Left lobe of liver (tissue), 2 donors: Measurements from ENCODE around the gene KRTAP16-1. TPM values are rescaled to one million over a fixed set of nuclear protein-coding genes. Genes with fewer than 3 reads are reported as not detected.

Experiments
- ATAC-seq: fragments of 200-7000 bp; cut with Tn5 transposase; one replicate; pipeline ENCODE4 v1.9.1; 2020; ENCODE audit warnings: mild to moderate bottlenecking, moderate library complexity
- DNase-seq: peaks from one replicate; pipeline ENCODE4 v3.0.0-alpha.2; 2020; ENCODE audit warnings: low spot score
- total RNA-seq: library from RNA; stranded (reverse); gene quantifications from one replicate; pipeline ENCODE4 v1.2.1, GENCODE V29; 2021
- donor health status: DM: no; HTN: no; CAD: no; lungs with moderate emphysema.
- donor health status: DM: no; HTN: yes; CAD: no.

The KRTAP16-1 gene
- total RNA-seq, 1 donor from 2014 or later = not detected

DNA sequence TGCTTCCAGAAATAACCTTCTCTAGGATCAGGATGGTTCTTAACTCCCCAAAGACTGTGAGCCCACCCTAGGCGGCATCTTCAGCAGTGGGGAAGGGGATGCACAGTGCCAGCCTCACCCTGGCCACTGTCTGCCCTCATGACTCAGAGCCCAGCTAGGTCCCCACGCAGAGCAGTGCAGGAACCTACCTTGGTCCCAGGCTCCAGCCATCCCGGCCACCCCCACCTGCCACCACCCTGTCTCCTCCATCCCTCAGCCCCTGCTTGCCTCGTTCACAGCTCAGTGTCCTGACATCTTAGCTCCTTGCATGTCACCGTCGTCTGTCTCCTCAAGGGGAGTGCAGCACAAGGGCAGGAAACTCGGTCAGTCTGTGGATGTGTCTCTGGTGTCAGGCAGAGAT lies 22.5 kb upstream of the KRTAP16-1 start:
- ATAC-seq = no peak
- no peak for DNase-seq

DNA sequence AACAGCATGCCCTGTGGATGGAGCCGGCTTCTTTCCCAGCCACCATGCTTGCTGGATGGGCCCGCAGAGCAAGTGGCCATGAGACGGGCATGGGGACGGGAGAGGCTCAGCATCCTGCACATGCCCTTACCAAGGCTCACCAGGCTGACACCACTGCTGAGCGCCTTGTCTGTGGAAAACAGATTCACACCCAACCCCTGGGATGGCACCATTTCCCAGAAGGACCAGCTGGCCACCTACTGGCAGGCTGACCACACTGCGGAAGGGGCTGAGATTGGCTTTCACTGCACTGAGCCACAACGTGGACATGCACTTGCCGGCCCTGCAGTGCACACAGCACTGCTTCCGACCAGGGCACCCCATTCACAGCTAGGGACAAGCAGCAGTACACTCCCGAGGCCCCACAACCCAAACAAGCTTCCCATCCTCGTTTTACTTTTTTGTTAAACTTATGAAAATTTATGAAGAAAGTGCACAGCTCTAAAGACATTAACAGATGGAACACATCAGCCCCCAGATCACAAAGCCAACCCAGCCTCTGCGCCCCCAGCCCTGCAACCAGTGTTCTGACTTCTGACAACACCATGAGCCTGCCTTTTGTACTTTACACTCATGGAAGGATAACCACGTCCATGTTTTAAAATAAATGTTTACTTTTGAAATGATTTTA lies 20.3 kb upstream of the KRTAP16-1 start:
- ATAC-seq (peak; percentile 79), DNase-seq (no peak)

DNA sequence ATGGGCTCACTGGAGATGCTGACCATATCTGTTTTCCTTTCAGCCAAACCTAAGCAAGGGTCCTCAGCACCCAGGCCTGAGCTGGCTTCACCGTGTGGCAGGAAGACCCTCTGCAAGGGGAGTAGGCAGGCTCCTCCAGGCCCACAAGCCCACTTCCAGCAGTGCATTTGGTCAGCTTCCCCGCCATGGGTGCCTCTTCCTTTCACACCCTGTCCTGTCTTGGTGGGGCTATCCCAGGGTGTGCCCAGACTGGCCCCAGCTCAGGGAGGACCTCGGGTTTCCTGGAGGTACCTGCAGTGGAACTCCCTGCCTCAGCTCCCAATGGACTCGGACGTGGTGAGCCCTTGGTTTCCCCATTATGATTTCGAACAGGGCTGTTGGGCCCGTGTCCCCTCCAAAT lies 19.1 kb upstream of the KRTAP16-1 start:
- ATAC-seq (no peak), DNase-seq (no peak)

DNA sequence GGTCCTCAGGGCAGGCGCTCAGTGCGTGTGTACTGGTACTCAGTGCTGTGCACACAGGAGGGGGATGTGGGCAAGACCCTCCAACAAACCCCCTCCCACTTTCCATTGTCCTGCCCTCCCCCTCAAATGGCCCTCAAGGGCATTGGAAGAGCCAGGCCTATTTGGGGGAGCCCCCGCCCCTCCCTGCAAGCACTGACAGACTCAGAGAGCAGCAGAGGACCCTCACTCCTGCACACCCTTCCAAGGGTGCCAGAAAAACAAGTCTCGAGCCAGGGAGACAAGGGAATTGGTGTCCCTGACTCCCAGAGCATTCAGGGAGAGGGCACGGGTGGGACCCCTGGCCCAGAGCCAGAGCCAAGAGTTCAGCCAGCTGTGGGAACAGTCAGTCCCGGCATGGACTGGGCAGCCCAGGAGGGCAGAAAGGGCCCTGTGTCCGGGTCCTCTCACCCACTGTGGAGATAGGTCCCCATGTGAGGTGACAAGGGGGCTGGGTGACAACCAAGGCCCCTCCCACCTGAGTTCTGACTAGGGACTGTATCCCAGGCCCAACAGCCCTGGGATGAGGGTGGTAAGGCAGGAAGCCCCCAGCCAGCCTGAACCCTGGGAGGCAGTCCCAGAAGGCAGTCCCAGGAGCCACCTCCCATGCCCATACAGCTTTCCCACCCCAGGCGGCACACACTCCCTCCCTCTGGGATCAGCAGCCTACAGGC lies 18.5 kb upstream of the KRTAP16-1 start:
- ATAC-seq (no peak), DNase-seq (no peak)

DNA sequence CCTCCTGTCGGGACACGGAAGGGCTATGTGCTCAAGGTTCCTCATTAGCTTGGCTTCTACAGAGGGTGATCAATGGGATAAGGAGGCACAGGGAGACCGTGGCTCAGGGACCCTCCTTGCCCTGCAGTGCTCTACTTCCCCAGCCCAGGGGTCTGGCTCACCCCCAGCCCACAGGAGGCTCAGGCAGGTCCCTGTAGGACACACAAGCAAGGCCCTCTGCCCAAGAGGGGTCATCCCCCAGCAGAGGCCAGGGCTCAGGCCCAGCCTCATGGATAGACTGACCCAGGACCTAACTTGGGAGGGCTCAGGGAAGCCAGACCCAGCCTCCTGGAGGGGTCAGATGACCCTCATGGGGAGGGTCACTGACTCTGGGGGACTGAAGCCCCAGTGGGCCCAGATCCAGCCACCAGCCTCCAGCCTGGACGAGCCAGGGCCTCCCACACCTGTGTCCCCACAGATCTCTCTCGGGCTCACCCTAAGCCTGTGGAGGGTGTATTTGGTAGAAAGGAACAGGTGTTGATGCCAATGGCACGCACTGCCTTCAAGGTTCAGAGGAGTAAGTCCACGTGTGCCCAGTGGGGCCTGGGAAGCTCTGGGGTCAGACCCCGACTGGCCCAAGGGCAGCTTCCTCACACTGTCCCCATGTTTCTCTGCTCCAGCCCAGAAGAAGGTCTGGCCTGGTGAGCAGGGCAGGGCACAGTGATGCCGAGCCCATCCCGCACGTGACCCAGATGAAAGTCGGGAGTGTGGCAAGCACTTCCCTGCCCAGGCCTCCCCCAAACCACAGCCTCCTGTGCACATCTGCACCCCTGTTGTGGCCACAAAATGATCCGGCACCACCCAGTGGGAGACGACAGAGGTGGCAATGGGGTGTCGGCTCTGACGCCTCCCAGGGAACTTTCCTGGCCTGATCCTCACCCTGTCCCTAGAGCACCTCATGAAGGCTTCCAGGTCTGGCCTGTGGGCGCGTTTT lies 17.4 kb upstream of the KRTAP16-1 start:
- DNase-seq (no peak), ATAC-seq (no peak)

DNA sequence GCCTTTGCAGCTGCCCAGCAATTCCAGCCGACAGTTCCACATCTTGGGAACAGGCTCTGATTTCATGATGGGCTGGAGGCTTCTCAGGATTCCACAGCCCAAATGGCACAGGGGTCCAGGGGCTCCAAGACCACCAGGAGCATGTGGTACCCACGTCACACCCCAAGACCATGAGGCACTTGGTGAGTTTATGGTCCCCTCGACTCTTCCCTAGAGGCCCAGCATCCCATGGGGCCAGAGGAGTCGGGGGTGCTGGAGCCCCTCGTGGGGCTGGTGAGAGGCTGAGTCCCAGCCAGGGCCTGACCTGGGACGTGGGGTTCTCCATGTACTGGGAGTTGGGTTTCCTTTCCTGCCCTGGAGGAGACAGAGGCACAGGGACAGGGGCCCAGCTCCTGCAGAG lies 16.5 kb upstream of the KRTAP16-1 start:
- no peak for DNase-seq
- no peak for ATAC-seq

DNA sequence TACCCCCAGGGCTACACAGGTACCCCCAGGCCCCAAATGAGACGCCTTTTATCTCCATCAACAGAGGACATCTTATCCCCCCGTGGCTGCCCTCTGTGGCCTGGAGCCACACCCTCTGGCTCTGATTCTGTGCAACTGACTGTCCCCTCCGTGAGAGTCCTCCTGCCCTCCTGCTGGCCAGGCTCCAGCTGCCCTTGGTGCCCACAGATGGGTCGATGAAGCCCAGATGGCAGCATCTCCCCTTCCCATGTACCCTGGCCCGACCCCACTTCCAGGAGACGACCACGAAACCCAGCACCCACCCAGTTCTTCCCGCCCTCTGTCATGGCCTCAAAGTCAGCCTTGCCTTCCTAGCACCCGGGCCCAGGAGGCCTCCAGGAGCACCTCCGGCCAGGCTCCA lies 16.0 kb upstream of the KRTAP16-1 start:
- DNase-seq (no peak), ATAC-seq (no peak)

DNA sequence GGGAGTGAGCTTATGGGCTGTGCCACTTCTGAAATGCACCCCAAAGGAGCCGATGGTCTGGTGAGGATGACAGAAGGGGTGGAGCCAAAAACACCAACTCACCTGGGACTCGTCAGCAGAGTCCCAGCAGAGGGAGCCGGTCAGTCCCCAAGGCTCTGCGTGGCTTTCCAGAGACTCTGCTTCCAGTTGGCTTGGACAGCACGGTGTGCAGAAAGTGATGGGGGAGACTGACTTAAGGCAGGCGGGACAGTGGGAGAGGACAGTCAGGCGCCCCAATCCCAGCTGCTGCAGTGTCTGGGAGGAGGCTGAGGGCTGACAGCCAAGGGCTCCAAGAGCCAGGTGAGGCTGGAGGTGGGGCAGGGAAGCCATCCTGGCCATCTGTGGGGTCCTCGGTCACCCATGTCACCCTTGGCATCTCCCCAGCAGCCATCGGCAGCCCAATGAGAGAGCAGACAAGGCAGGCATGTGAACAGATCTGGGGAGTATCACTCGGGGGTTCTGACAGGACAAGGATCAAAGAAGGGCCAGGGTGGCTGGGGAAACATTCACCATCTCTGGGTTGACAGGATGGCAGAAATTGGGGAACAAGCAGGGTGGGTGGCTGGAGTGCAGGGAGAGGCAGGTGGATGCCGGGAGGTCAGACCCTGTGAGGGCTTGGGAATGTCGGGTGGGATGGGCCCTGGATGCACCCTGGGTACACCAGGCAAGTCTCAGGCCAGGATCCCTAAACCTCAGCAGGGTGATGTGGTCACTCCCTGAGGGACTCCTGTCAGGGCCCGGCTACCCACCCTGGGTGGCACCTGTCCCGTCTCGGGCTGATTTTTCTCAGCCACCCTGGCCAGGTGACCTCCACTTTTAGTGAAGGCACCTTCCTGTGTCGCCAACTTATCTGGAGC lies 15.3 kb upstream of the KRTAP16-1 start:
- ATAC-seq = peak; percentile 56
- no peak for DNase-seq

DNA sequence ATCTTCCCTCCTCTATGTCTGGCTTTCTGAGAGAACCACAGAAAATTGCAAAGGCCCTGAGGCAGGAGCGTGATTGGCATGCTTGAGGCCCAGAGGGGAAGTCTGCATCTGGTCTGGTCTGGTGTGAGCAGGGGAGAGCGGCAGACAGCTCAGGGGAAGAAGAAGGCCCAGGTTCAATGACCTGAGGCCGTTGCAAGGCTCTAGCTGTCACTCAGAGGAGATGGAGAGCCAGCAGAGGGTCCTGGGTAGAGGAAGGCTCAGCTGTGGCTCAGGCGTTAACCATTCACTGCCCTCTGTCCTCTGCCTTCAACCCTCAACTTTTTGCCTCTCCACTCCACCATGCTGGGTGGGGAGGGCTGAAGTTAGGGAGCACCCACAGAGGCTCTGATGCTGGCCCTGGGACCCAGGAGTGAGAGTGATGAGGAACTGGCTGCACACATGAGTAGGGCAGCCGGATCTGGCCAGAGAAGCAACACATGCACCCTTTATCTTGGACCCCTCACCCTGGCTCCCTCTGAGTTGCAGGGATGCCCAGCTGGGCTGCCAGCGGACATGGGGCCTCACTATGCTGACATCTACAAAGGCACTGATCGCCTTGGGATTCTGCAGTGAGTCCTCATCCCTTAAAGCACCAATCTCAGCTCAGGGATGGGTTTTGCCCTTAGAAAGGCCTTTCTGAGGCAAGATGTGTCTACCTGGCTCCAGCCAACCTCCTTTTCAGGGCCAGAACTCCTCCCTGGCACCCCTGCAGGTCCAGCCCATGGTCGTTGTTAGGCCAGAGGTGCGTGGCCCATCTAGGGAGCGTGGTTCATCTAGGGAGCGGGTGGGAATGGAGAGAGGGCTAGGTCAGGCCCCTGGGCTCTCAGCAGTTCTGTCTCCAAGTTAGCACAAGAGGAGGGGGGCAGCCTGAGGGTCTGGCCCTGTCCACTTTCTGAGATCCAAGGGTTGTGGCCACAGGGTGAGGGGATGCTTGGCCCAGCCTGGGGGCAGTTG lies 14.1 kb upstream of the KRTAP16-1 start:
- no peak for ATAC-seq
- no peak for DNase-seq

DNA sequence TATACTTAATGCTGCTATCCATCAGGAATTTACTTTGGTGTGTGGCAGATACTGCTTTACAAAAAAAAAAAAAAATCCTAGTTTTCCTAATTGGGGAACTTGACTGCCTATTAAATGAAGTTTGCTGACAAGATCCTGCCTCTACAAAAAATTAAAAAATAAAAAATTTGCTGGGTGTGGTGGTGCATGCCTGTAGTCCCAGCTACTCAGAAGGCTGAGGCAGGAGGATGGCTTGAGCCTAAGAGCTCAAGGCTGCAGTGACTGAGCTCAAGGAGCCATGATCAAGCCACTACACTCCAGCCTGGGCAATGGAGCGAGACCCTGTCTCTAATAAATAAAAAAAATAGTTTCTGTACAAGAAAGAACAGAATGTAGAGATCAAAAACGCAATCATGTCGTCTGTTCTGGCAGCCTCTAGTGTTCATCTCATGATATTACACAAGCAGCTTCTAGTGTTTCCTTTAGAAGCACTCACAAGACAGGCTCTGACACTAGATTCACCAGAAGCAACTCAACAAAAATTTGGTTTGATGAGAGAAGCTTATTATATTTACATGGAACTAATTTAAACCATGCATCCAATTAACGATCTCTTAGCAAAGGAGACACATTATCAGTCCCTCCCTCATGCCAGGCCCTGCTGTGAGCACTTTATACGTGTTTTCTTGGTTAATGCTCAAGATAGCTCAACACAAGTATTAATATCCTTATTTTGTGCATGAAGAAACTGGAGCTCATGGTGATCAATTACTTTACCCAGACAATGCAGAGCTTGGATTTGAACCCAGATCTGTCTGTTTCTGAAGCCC lies 13.2 kb upstream of the KRTAP16-1 start:
- no peak for DNase-seq
- peak; percentile 81 for ATAC-seq

DNA sequence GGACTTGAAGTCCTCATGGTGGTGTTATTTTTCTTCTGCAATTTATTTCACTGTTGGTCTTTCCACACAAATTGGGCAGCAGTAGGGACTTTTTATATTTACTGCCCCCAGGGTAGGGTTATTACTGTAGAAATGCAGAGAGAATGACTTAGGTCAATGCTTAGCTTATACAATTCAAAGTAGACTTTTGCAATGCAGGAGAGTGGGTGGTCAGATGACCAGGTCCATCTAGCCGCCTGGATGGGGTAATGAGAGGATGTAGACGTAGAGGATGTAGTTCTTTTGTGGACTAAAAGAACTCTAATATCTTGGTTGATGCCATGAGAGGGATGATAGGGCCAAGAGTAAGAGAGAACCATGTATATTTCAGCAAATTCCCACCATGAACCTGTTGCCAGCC lies 9.1 kb upstream of the KRTAP16-1 start:
- ATAC-seq = no peak
- no peak for DNase-seq

DNA sequence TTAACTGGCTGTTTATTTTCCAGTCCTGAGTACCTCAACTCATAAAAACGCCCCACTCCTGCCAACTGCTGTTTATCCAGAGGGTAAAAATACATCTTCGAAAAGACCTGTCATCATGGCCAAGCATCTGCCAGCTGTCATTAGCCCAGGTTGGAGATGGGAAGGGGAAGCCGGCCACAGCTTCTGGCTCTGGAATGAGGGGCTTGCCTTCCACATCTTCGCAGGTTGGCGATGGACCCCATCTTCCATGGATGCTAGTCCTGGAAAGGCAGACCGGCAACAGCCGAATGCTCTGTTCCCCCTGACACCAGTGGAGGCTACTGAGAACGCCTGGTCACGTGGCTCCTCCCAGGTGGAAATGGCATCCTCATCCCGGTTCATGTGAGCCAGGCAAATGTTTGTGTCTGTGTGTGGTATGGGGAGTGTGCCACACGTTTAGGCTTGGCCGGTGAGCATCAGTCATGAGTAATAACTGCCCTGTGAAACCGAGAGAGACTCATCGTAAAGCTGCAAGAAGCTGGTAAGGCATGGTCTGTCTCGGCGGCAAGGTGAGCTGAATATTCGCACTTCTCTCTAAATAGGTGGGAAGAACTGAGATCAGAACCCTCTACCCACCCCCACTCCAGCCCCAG lies 6.8 kb upstream of the KRTAP16-1 start:
- DNase-seq (no peak), ATAC-seq (no peak)

DNA sequence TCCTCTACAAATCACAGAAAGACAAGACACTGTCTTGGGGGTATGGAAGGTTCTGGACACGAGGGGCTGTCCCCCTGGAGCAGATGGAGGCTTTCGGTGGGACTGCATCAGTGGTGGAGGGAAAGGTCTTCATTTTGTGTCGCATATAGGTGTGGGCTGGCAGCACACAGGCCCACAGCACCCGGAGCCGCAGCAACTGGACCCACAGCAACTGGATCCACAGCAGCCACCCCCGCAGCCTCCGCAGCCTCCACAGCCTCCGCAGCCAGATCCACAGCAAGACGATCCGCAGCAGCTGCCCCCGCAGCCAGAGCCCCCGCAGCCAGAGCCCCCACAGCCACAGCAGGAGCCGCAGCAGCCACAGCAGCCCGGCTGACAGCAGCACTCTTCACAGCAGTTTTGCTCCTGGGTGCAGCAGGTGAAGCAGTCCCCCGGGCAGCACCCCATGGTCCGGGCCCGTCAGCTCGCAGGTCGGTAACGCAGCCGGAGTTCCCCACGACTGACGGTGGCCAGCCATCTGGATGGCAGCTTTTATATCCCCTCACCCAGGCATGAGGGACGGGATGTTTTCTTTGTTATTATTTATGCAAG lies 6.2 kb upstream of the KRTAP16-1 start, which contains the start of gene KRTAP17-1:
KRTAP17-1 (minus strand) TSS at position 507 of the 591 bp plus-strand sequence; CDS start at position 447, 60 bp downstream.
- ATAC-seq = no peak
- DNase-seq = no peak

DNA sequence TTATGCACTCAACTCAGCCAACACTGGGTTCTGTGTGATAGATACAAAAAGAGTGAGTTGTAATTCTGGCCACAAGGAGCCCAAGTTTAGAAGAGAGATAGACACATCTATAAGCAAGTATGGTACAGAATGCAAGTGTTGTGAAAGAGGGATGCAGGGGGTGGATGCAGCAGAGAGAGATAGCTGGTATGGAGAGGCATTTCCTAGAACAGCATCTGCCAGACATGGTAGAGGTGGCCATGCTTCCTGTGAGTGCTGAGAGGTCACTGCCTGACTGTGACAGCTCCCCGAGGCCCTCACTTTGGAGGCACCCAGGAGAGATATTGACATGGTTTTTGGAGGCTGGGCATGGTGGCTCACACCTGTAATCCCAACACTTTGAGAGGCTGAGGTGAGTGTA lies 2.0 kb upstream of the KRTAP16-1 start:
- ATAC-seq (no peak), DNase-seq (no peak)

DNA sequence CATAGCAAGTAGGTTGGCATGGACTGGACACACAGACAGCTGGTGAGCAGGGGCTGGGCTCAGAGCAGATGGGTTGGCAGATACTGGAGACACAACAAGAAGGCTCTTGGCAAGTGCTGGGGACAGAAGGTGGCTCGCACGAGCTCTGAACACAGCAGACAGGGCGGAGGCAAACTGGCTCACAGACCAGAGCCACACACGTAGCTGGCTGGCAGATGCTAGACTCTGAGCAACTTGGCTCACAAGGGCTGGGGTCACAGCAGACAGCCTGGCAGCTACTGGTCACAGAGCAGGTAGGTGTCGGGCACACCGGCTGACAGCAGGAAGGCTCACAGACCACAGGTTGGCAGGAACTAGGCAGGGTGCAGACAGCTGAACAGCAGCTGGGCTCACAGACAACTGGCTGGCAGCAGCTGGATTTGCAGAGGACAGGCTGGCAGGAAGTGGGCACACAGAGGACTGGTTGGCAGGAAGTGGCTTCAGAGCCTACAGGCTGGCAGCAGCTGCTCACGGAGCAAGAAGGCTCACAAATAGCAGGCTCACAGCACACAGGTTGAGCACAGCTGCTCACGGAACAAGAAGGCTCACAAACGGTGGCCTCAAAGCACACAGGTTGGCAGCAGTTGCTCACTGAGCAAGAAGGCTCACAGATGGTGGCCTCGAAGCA lies 725 bp downstream of the KRTAP16-1 start:
- DNase-seq (no peak), ATAC-seq (no peak)

DNA sequence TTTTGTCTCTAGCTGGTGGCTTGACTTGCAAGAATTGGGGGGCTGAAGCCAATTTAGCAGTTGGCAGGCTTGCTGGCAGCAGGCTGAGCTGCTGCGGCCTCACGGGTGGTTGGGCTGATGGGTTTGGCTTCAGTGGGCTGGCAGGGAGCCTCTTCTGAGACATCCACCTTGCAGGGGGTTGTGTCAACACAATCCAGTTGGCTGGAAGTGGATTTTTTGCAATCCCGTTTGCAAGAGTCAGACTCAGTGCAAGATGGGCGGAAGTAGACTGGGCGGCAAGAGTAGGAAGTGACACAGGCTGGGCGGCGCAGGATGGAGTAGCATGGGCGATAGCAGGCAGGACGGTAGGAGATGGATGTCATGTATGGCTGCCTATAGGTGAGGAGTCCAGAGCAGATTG lies 1.5 kb downstream of the KRTAP16-1 start:
- DNase-seq (no peak), ATAC-seq (no peak)

DNA sequence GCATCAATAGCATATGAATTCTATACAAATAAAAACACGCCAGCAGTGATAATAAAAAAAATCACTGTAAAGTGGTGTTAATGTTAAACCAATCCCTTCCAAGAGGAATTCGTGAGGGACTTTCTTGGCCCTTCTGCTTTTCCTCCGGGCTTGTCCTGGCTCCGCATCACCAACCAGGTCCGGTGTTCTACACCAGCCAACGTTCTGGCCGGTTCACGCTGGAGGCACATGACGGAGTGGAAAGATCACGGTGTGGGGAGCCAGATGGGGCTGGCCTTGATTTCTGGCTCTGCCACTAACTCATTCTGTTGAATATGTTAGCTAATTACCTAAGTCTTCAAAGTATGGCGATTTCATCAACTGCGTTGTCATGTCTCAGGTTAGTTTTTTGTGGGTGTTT lies 5.0 kb downstream of the KRTAP16-1 start:
- no peak for DNase-seq
- no peak for ATAC-seq
